GM19023 (cell line): ENCODE measurements around the gene WDR35.
"Not testable (repeated sequence)": the region's sequence is repeated elsewhere in the genome, so short reads cannot be mapped to it uniquely, and the experiment has no call there.

Source experiments
- ATAC-seq: cut with Tn5 transposase; IDR thresholded peaks from one replicate; pipeline ENCODE4 v1.9.1; 2021; ENCODE audit warnings: mild to moderate bottlenecking, moderate library complexity; ENCODE audit not compliant: unreplicated experiment

Gene WDR35

DNA sequence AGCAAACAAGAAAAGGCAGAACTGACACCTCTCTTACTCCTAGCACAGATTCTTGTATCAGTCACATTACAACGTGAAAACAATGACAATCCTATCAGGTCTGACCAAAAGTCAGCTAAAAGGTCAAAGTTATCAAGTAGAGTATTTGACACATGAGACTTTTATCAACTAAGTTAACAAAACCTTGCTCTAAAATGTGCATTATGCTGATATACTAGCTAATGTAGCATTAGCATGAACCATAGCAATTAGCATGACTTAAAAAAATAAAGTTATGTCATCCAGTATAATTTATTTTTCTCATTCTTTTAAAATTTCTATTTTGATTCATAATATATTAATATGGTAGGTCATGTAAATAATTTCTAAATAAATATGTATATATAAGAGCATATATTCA, 46.7 kb downstream of the WDR35 start:
- ATAC-seq = no peak

DNA sequence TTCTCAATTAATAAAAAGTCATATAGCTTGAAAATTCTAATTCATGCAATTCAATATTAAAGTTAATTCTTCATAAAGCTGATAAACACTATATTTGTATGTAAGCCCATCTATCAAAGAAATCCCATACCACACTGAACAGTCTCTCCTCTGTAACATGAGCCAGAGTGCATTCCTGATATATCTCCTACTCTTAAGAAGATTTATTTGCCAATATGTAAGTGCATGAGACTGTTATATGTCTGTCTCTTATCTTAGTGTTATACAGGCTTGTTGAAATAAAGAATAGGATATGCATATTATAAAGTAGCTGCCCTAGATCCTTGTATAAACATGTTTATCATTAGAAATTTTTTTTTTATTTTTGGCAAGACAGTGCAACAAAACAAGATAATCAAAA, 47.7 kb downstream of the WDR35 start:
- no peak for ATAC-seq

DNA sequence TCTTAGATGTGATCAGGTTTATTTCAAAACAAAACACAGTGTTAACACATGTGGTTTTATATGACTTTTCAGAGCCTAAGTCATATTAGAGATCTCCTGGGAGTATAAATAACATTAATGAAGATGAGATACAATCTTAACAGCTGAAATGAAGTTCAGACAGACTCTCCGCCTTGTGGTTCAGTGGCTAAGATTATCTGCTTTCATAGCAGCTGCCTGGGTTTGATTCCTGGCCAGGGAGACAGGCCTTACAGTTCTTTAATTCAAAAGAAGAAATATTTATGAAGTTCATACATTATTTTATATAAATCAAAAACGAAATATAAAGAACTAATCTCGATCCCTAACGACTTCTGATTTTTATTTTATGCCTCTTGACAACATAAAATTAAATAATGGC, 52.9 kb downstream of the WDR35 start:
- no peak for ATAC-seq

DNA sequence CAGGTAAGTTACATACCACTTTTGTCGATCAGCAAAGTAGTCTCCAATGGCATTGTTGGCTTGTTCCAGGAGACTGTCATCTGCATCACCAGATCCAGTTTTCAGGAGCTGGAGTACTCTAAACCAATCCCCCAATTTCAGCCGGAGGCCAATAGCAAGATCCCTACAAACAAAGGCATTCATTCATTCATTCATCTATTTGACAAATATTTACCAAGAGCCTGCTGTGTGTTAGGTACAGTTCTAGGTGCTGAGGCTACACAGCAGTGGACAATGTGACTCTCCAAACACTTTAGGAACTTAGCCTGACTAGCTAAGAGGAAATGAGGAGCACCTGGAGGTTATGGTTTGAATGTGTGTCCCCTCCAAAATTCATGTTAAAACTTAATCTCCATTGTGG, 53.7 kb downstream of the WDR35 start:
- no peak for ATAC-seq

DNA sequence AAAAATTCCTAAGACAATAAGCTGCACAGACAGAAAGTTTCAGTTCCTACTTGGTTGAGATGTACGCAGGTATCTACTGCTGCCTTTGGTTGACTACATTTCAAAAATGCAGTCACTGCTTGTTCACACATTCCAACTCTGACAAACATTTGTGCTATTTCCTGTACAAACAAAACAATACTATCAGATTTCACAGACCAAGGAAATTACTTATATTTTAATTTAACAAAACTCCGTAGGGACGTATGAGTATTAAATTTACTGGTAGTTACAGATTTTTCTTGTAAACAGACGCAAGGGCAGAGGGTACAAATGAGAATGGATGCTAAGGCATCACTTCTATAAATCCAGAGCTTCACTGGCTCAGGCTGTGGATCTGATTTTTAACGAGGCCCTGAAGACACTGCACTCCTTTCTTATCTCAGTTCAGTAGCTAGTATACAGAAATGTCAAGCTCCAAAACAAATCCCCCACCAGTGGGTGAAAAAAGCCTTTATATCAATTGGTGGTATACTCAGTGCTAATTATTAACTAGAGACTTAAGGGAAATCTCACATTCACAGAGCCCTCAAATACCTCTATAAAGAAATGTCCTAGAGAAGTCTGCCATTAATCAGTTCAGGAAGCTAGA, 56.4 kb downstream of the WDR35 start:
- ATAC-seq = no peak

DNA sequence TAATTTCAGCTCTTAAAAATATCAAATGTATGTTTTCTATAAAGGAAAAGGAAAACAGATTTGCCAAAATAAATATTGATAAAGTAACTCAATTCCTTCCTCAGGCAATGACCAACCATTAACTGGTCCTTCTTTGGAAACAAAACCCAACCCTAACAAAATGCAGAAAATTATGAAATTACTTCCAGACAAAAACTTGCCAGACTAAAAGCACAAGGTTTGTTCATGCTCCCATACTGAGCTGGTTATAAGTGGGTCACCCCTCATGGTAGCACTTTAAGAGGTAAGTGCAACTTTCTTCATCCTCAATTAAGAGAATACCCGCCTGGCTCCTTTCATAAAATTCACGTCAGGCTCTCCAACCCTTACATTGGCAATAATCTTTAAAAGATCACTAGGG, 57.0 kb downstream of the WDR35 start:
- ATAC-seq = no peak

DNA sequence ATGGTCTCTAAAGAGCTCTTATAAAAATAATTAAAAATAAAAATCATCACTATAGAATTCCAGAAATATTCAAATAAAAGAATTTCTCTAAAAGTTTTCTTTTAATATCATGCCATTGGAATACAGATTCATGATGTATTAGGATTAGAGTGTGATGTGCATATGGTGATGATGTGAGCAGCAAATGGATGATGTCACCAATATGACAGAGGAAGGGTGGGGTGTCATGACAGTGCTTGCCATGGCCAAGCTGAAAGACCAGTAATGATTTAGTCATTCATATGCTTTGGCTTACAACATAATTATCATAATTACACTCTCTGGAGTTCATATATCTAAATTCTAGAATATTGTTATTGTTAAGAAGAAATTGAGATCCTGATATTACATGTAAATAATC, 60.7 kb downstream of the WDR35 start:
- no peak for ATAC-seq

DNA sequence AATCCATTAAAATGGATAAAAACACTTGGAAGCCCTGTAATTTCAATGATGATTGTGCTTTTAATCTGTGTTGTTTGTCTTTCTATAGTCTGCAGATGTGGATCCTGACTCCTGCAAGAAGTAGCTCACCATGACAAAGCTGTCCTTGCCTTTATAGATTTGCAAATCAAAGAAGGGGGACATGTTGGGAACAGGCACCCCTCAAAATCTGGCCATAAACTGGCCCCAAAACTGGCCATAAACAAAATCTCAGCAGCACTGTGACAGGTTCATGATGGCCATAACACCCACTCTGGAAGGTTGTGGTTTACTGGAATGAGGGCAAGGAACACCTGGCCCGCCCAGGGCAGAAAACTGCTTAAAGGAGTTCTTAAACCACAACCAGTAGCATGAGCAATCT, 62.1 kb downstream of the WDR35 start:
- ATAC-seq = not testable (repeated sequence)

DNA sequence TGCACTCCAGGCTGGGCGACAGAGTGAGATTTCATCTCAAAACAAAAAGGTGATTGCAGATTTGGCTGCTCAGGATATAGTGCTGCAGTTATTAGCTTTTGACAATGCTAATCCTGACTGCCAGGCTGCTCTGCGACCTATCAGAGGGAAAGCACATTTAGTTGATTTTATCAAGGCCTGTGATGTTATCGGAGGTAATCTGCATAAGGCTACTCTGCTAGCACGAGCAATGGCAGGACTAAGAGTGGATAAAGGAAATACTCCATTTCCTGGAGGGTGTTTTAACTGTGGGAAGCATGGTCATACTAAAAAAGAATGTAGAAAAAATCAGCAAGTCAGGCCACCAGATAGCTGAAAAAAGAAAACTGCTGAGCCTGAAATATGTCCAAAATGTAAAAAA, 65.4 kb downstream of the WDR35 start:
- not testable (repeated sequence) for ATAC-seq

DNA sequence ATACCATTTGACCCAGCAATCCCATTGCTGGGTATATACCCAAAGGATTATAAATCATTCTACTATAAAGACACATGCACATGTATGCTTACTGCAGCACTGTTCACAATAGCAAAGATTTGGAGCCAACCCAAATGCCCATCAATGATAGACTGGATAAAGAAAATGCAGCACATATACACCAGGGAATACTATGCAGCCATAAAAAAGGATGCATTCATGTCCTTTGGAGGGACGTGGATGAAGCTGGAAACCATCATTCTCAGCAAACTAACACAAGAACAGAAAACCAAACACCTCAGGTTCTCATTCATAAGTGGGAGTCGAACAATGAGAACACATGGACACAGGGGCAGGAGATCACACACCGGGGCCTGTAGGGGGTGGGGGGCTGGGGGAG, 67.7 kb downstream of the WDR35 start:
- not testable (repeated sequence) for ATAC-seq

DNA sequence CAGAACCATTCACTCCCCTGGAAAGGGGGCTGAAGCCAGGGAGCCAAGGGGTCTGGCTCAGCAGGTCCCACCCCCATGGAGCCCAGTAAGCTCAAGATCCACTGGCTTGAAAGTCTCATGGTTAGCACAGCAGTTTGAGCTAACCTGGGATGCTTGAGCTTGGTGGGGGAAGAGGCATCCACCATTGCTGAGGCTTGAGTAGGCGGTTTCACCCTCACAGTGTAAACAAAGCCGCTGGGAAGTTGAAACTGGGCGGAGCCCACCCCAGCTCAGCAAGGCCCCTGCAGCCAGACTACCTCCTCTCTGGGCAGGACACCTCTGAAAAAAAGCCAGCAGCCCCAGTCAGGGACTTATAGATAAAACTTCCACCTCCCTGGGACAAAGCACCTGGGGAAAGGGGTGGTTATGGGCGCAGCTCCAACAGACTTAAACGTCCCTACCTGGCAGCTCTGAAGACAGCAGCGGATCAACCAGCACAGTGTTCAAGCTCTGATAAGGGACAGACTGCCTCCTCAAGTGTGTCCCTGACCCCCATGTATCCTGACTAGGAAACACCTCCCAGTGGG, 73.4 kb downstream of the WDR35 start:
- ATAC-seq = no peak

DNA sequence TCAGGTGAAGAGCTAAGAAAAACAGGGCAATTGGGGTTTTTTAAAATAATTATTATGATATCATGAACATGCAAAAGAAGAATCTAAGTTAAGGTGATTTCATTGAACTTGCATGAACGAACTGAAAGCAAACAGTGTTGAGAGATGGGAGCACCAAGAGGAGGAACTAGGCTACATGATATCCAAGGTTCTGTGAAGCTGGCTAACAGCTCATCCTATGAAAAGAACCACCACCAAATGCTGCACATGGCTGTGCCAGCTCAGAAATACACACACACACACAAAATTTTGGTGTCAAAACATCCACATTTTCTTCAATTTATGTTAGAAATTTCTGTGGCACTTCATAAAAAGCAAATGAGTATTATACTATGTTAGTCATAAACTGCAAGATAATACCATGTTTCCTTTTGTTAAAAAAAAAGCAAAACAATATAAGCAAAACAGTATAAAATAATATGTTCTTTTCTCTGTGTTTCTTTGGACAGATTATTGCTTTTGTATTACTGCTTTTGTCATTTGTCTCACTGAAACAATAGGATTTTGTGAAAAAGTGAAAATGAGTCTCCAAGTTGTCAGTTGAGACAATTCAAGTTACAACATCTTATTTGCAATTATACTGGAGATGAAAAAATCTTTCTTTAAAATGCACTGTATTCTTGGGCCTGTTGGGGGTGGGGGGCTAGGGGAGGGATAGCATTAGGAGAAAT, 75.5 kb downstream of the WDR35 start:
- ATAC-seq = no peak

DNA sequence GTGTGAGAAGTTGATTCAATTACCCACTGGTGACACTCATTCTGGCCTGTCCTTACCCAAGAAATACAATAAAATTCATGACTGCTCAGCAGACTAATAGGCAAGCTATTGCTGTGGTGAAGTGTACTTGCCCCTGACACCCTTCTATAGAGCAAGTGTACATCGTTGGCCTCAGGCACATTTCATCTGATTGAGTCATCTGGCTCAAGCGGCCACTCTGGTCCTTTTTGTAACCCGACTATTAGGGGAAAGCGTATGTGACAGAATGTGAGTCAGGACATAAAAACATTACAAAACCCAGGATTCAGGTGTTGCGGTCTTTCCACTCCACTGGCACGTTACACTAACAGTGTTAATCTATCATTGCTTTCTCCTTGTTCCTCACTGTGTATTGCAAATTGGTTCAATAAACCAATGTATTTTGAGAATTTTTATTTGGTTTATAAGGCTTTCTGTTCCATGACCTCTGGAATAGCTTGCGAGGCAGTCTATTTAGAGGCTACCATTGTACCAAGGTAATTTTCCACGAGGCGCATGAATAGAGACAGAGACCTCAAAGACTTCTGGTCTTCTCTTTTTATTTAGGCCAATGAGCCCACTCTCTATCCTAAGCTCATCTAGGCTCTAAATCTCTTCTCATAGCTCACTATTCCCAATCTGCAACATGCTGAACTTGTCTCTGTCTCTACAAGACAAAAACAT, 77.9 kb downstream of the WDR35 start:
- ATAC-seq = no peak

DNA sequence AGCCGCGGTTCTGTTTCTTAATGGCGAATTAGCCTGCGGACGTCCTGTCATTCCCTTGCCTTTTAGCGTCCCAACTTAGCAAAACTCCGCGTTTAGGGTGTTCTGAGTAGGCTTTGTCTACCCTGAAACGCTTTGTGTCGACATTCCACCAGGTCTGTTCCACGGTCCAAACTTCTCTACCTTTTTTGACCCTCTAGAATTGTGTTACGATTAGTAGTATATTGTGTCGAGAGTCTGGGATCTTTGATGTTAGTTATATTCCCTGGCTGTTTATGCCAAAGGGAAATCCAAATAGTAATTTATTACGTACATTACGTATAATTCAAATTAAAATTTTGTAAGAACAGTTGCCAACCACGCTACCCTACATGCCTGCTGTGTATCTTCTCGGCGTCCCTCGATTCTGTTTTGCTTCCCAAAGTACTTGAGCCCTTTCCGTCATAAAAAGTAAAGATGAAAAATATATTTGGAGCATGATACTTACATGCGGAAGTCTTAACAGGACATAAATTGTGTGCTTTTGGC, 87.6 kb downstream of the WDR35 start:
- ATAC-seq = peak; percentile 2

DNA sequence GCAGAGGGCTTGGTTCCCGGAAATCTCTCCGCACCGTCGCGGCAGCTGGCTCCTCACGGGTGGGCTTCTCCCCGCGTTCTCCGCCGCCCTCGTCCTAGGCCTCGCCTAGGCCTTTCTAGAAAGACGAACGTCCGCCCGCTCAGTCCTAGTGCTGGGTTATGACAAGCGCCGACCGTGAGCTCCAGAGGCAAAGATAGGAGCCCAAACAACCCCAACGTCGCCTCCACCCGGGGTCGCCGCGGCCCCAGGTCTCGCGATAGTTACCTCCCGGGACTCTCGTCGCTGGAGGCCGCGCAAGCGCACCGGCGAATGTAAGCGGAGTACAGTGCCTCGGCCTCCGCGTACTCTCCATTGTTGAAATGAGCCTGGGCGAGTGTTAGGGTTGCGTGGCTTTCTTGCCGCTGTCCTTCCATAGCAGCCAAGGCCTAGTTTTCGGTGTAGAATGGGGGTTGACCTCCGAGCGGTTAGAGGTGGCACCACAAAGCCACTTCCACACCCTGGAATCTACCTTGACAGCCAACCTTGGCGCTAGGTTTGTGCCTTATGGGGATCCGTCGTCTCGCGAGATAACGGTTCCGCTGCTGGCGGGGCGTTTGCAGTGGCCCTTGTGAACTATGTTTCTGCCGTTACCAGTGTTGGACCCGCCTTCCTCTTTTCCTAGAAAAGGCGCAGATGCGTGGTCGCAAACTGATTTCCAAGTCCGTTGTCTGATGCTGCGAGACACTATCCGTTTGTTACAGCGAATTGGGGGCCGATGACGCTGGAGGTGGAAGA, 88.3 kb downstream of the WDR35 start, which contains the start of gene TTC32:
Gene TTC32, minus strand, starts transcription at position 542 of the 774 bp plus-strand sequence. Its CDS starts 129 bp downstream, at position 413.
- ATAC-seq = peak; percentile 90

DNA sequence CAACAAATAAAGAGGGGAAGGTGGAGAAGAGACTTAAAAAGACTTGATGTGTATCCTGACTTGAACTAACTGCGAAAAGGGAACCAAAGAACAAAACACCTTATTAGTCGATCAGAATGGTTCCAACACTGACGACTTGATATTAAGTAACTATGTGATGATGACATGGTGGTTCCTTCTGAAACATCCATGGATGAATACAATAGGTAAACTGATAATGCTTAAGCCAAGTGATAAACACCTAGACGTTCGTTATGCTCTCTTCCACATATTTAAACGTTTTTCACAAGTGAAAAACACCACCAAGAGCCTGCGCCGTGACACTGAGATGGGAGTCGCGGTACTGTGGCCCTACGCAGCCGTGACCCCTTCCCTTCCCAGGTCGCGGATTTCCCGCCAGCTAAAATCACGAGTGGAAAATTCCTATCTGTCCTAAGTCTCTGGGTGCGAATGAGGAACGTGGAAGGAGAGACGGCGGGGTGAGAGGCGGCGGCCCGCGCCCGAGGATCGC, 88.9 kb downstream of the WDR35 start:
- peak; percentile 13 for ATAC-seq

DNA sequence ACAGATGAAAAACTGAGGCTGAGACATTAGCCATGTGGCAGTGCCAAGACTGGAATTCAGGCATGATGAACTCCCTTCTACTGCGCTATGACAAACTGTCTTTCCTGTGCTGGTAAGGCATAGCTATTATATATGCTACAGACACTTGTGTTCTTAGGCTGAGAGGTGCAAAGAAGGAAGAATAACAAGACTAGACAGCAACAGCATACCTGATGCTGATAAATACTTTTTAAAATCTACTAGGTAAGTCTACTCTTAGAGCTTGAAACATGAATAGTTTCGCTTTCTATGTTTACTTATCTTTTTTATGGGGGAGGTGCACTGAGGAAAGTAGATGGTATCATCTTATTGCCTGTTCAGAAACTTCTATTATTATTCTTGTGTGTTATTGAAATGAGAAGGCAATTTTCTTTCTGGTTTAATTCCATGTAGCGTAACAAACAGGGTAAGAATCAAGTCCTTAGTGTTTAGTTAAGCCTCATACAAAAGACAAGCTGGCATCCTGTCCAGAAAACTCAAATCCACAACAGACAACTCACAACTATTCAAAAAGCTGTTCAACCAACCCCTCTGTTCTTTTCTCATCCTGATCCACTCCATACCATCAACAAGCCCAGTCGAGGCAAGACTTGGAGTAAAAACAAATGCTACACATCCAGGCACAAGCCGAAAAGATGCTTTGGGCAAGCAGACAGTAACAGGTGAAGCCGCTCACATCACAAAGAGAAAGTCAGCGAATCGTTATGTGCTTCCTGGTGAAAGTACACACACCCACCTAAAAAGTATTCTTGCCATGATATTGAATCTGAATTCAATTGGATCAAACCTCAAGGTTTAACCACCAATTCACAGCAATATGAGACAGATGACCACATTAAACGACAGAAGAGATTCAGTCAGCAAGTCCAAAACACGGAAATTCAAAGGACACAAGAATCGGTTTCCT, 89.6 kb downstream of the WDR35 start:
- peak; percentile 25 for ATAC-seq

DNA sequence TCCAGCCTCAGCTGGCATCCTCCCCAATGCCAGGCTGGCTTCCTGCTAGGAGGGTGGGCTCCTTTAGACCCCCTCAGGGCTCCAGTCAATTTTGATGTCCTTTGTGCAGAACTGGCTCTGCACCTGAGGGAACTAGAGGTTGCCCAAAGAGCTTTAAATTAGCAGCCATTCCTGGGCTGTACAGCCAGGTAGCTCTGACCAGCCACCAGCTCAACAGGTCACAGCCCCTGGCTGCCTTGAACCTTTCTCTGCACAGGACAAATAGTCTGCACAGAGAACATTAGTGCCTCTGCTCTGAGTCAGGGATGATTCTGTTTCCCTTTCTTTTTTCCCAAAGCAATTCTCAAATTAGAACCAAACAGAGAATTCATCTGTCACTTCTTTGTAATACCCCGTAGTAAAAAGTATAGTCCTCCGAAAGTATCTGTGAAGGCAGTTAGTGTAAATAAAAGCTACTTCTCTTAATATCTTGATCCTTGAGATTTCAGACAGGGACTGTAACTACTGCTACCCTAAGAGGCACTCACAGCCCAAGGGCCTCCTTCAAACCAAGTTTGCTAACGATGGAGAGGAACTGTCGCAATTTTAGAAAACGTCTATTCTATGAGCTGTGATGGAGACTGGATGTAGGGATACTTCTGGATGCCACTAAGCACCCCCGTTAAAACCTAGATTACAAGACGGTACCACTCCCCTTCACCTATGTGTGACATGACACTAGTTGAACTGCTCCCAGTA, 91.1 kb downstream of the WDR35 start:
- ATAC-seq = no peak
